Stomach (tissue), 9 donors: ENCODE results near the gene EHMT1. TPM values are rescaled to one million over a fixed set of nuclear protein-coding genes. Genes with fewer than 3 reads are reported as not detected.

ENCODE experiments used
- DNase-seq, 2 donors: peaks; one replicate each; pipeline versions ENCODE4 v3.0.0 to v3.0.0-alpha.2; 2013 to 2019
- H3K27ac ChIP-seq, 5 donors: fragments of 200-600 bp in 4 of 5; sonication (generic) in 4 of 5; one replicate each; pipeline ENCODE4 v1.5.1; 2013 to 2019; ENCODE audit warnings: mild to moderate bottlenecking in 1 of 5, moderate library complexity in 1 of 5
- H3K27me3 ChIP-seq, 3 donors: fragments of 200-600 bp; sonication (generic); one replicate each; pipeline ENCODE4 v1.5.1; 2017 to 2019; ENCODE audit warnings: mixed run types in 1 of 3
- H3K36me3 ChIP-seq, 4 donors: fragments of 200-600 bp; sonication (generic); 1 replicate in 3 of 4; 2 replicates in 1 of 4; pipeline ENCODE4 v1.5.1; 2016 to 2019
- H3K4me1 ChIP-seq, 4 donors: fragments of 200-600 bp; sonication (generic); one replicate each; pipeline ENCODE4 v1.5.1; 2016 to 2019
- H3K4me3 ChIP-seq, 4 donors: fragments of 200-600 bp; sonication (generic) in 3 of 4; one replicate each; pipeline ENCODE4 v1.5.1; 2016 to 2019; ENCODE audit warnings: mild to moderate bottlenecking in 1 of 4
- H3K9me3 ChIP-seq, 4 donors: fragments of 200-600 bp; sonication (generic); one replicate each; pipeline ENCODE4 v1.5.1; 2016 to 2019
- CTCF ChIP-seq, 7 experiments: fragments of 450-650 bp in 4 of 7; fragments of 200-600 bp in 3 of 7; sonication (generic) in 3 of 7; IDR thresholded peaks; one replicate each; pipeline ENCODE4 v1.5.1; 2016 to 2019; ENCODE audit warnings: antibody characterized with exemption in 7 of 7, control low read depth in 2 of 7, mild to moderate bottlenecking in 1 of 7
- EP300 ChIP-seq: sonication (generic); formaldehyde crosslinking; IDR thresholded peaks from one replicate; pipeline ENCODE4 v1.6.1; 2017; ENCODE audit warnings: antibody characterized with exemption
- POLR2A ChIP-seq, 4 donors: fragments of 450-650 bp; IDR thresholded peaks; one replicate each; pipeline ENCODE4 v1.6.1; 2016; ENCODE audit warnings: antibody characterized with exemption in 4 of 4, control low read depth in 2 of 4, mild to moderate bottlenecking in 1 of 4, moderate library complexity in 1 of 4
- POLR2AphosphoS5 ChIP-seq, 3 donors: sonication (generic); formaldehyde crosslinking; IDR thresholded peaks; one replicate each; pipeline ENCODE4 v1.6.1; 2016; ENCODE audit warnings: antibody characterized with exemption in 3 of 3
- WGBS, 5 donors: extraction: QIAGEN DNeasy Blood & Tissue Kit in 3 of 5; methylation state at CpG; one replicate each; pipeline versions ENCODE4 v1.1.5 to v1.1.7; 2013 to 2018; 5-methylcytosine and 5-hydroxymethylcytosine counted together
- intact Hi-C: fragments of 100-400 bp; cut with DNase I; formaldehyde crosslinking; loops from one replicate; pipeline ENCODE4 v1.15.1; 2023; ENCODE audit warnings: low total_unique reads
- polyA plus RNA-seq, 3 donors: library from polyadenylated mRNA; stranded (reverse); fragments of 200-250 nt; gene quantifications; one replicate each; pipeline ENCODE4 v1.2.3, GENCODE V29; 2013
- total RNA-seq, 5 donors: library from RNA; depleted of rRNA; stranded (reverse); fragments of >200 nt; gene quantifications; one replicate each; pipeline versions ENCODE4 v1.1.0 to v1.2.3, GENCODE V29; 2014 to 2016
- donor health status: healthy with polysubstance abuse.
- donor health status: Bipolar disorder and iron deficiency.
- donor health status: healthy.

EHMT1 gene
- total and polyA plus RNA-seq, 8 donors = 23.9 to 419 (median 79.5) TPM

- no peaks in the 10 kb centered on the region for H3K36me3 ChIP-seq
- H3K4me1 ChIP-seq = no peaks in the 10 kb centered on the region
- TF ChIP-seq POLR2A (IDR thresholded peaks at IDR 0.05) (no peak), EP300 (no peak), CTCF (IDR thresholded peaks at IDR 0.05) (no peak), POLR2AphosphoS5 (IDR thresholded peaks at IDR 0.05) (no peak)
- DNase-seq = no peak
- H3K27me3 ChIP-seq = peaks cover 0 to 19% (median 0%) of the 10 kb centered on the region in 3 donors
- no peak overlapping the region for H3K4me3 ChIP-seq
- H3K9me3 ChIP-seq = peaks cover 1 to 20% (median 9%) of the 10 kb centered on the region in 4 donors
- no peak overlapping the region for H3K27ac ChIP-seq
- WGBS, 5 donors = 51 to 71% (median 68%) methylated on average over 18 of the region's 18 CpGs
- intact Hi-C loops = no loop called here
Measured at GRCh38 chr9:137865581-137866145, 246.9 kb downstream of the EHMT1 start.

- H3K4me3 ChIP-seq = no peak overlapping the region
- no peaks in the 10 kb centered on the region for H3K4me1 ChIP-seq
- no peak for DNase-seq
- intact Hi-C loops = no loop called here
- H3K9me3 ChIP-seq = peaks cover 0 to 16% (median 5%) of the 10 kb centered on the region in 4 donors
- peaks cover 0 to 19% (median 0%) of the 10 kb centered on the region in 3 donors for H3K27me3 ChIP-seq
- TF ChIP-seq POLR2AphosphoS5 (IDR thresholded peaks at IDR 0.05) (no peak), EP300 (no peak), POLR2A (IDR thresholded peaks at IDR 0.05) (no peak), CTCF (IDR thresholded peaks at IDR 0.05) (no peak)
- 57 to 69% (median 60%) methylated on average over 20 to 21 of the region's 21 CpGs for WGBS, 5 donors
- H3K27ac ChIP-seq = no peak overlapping the region
- no peaks in the 10 kb centered on the region for H3K36me3 ChIP-seq
Measured at GRCh38 chr9:137866226-137867141, 247.7 kb downstream of the EHMT1 start.

GRCh38 chr9:137870432-137870831 lies 251.6 kb downstream of the EHMT1 start:
- Histone ChIP-seq H3K4me1 (no peaks in the 10 kb centered on the region), H3K9me3 (peaks cover 0 to 9% (median 5%) of the 10 kb centered on the region in 4 donors), H3K27me3 (peaks cover 0 to 33% (median 5%) of the 10 kb centered on the region in 3 donors), H3K36me3 (no peaks in the 10 kb centered on the region), H3K4me3 (no peak overlapping the region), H3K27ac (no peak overlapping the region)
- TF ChIP-seq CTCF (IDR thresholded peaks at IDR 0.05) = no peak
- no peak for TF ChIP-seq EP300
- no peak for TF ChIP-seq POLR2A (IDR thresholded peaks at IDR 0.05)
- TF ChIP-seq POLR2AphosphoS5 (IDR thresholded peaks at IDR 0.05) = no peak
- DNase-seq = no peak
- 63 to 83% (median 69%) methylated on average over 3 of the region's 3 CpGs for WGBS, 5 donors
- intact Hi-C loops = no loop called here

GRCh38 chr9:137872296-137872695 lies 253.5 kb downstream of the EHMT1 start:
- Histone ChIP-seq H3K9me3 (peaks cover 0 to 17% (median 11%) of the 10 kb centered on the region in 4 donors), H3K4me3 (no peak overlapping the region), H3K36me3 (no peaks in the 10 kb centered on the region), H3K4me1 (peaks cover 0 to 4% (median 0%) of the 10 kb centered on the region in 4 donors), H3K27me3 (peaks cover 7 to 39% (median 20%) of the 10 kb centered on the region in 3 donors), H3K27ac (no peak overlapping the region)
- TF ChIP-seq POLR2AphosphoS5 (IDR thresholded peaks at IDR 0.05) (no peak), POLR2A (IDR thresholded peaks at IDR 0.05) (no peak), CTCF (IDR thresholded peaks at IDR 0.05) (no peak), EP300 (no peak)
- intact Hi-C loops = no loop called here
- DNase-seq = no peak
- 74 to 85% (median 78%) methylated on average over 9 to 10 of the region's 10 CpGs for WGBS, 5 donors
